ENCODE data around the gene POLR2A. TPM values are rescaled to one million over a fixed set of nuclear protein-coding genes. Genes with fewer than 3 reads are reported as not detected.

The POLR2A gene
- total and polyA plus RNA-seq, 2 donors (not counting 3 experiments of a cell fraction or from before 2014, with no cell fraction given): 45.9 to 145 TPM

GRCh38 chr17:7509937-7510336 lies 25.8 kb downstream of the POLR2A start:
- Histone ChIP-seq H3K27me3 (ENCODE audit: control insufficient read depth in 2 of 2, insufficient read depth in 2 of 2, low read length in 2 of 2) (no peaks in the 10 kb centered on the region), H3K27ac (ENCODE audit: insufficient read depth, low read depth, low read length) (no peak overlapping the region), H3K36me3 (ENCODE audit: control insufficient read depth in 2 of 2, extremely low read depth in 1 of 2, insufficient read depth in 2 of 2, low read length in 2 of 2) (peaks cover 22 to 63% of the 10 kb centered on the region in 2 experiments), H3K79me2 (ENCODE audit: control insufficient read depth, insufficient read depth, low read length) (no peaks in the 10 kb centered on the region), H3K4me1 (ENCODE audit: control insufficient read depth, extremely low read depth, insufficient read depth, low read length) (no peaks in the 10 kb centered on the region), H3K9ac (replicated peaks; ENCODE audit: extremely low read depth, insufficient read depth, low read length) (no peak overlapping the region), H2AFZ (ENCODE audit: low read depth, low read length) (no peak overlapping the region), H3K9me1 (replicated peaks; ENCODE audit: control insufficient read depth, extremely low read depth, insufficient read depth, low read length) (no peaks in the 10 kb centered on the region), H3K4me2 (ENCODE audit: insufficient read depth, low read length) (no peak overlapping the region), H3K4me3 (replicated peaks in 1 of 3; ENCODE audit: insufficient read depth in 1 of 3, low read depth in 1 of 3, low read length in 3 of 3) (no peak overlapping the region), H4K20me1 (replicated peaks; ENCODE audit: control insufficient read depth, extremely low read depth, insufficient read depth, low read length) (no peaks in the 10 kb centered on the region), H3K9me3 (replicated peaks; ENCODE audit: control insufficient read depth, insufficient read depth, low read length) (no peaks in the 10 kb centered on the region)
- intact Hi-C loops (cut with micrococcal nuclease) (no loop called here), dilution Hi-C loops (cut with MboI; ENCODE audit: extremely low pct_ligation_motif_present, low sequenced_read_pairs) (no loop called here)
- ChIA-PET CTCF (interaction anchor here (0.9 to 3.5 kb wide), 3 partner anchors 49 to 79 kb away, joined by 3 to 29 read pairs (median 5); partner anchors contain the start of genes SENP3 and TNFSF13), POLR2A (no interaction called here)
- TF ChIP-seq MAX (IDR thresholded peaks at IDR 0.05; ENCODE audit: insufficient read depth, insufficient read length): no peak
- no peak for FAIRE-seq
- no TSS peak for BruUV-seq (replicated peaks)
- no peak for DNase-seq (ENCODE audit: low read depth, low spot score)

- Histone ChIP-seq H3K79me2 (ENCODE audit: control insufficient read depth, insufficient read depth, low read length) (no peaks in the 10 kb centered on the region), H3K9me1 (replicated peaks; ENCODE audit: control insufficient read depth, extremely low read depth, insufficient read depth, low read length) (no peaks in the 10 kb centered on the region), H3K9me3 (replicated peaks; ENCODE audit: control insufficient read depth, insufficient read depth, low read length) (no peaks in the 10 kb centered on the region), H3K27me3 (ENCODE audit: control insufficient read depth in 2 of 2, insufficient read depth in 2 of 2, low read length in 2 of 2) (no peaks in the 10 kb centered on the region), H3K27ac (ENCODE audit: insufficient read depth, low read depth, low read length) (no peak overlapping the region), H3K4me3 (replicated peaks in 1 of 3; ENCODE audit: insufficient read depth in 1 of 3, low read depth in 1 of 3, low read length in 3 of 3) (no peak overlapping the region), H2AFZ (ENCODE audit: low read depth, low read length) (no peak overlapping the region), H3K4me2 (ENCODE audit: insufficient read depth, low read length) (no peak overlapping the region), H4K20me1 (replicated peaks; ENCODE audit: control insufficient read depth, extremely low read depth, insufficient read depth, low read length) (no peaks in the 10 kb centered on the region), H3K9ac (replicated peaks; ENCODE audit: extremely low read depth, insufficient read depth, low read length) (no peak overlapping the region), H3K4me1 (ENCODE audit: control insufficient read depth, extremely low read depth, insufficient read depth, low read length) (no peaks in the 10 kb centered on the region), H3K36me3 (ENCODE audit: control insufficient read depth in 2 of 2, extremely low read depth in 1 of 2, insufficient read depth in 2 of 2, low read length in 2 of 2) (peaks cover 22 to 63% of the 10 kb centered on the region in 2 experiments)
- CTCF ChIA-PET: interaction anchor here (1.2 to 1.8 kb wide), 2 partner anchors 49 to 74 kb away, joined by 3 to 10 read pairs; no protein-coding TSS in a partner anchor
- DNase-seq (ENCODE audit: low read depth, low spot score) (no peak), FAIRE-seq (no peak)
- no peak for TF ChIP-seq GATA2 (IDR thresholded peaks at IDR 0.05; ENCODE audit: insufficient read depth, insufficient read length, low read depth, low read length)
- no peak for TF ChIP-seq MAX (IDR thresholded peaks at IDR 0.05; ENCODE audit: insufficient read depth, insufficient read length)
- TF ChIP-seq MYC (IDR thresholded peaks at IDR 0.05; ENCODE audit: low read depth, low read length): no peak
- no peak for TF ChIP-seq FOS (IDR thresholded peaks at IDR 0.05; ENCODE audit: borderline replicate concordance, insufficient read depth, low read length)
- TF ChIP-seq JUN (IDR thresholded peaks at IDR 0.05; ENCODE audit: borderline replicate concordance, insufficient read depth, insufficient read length, low read depth): no peak
- TF ChIP-seq POLR2AphosphoS5 (IDR thresholded peaks at IDR 0.05; ENCODE audit: insufficient read depth, low read depth, low read length): no peak
- TF ChIP-seq POLR2A (IDR thresholded peaks at IDR 0.05; ENCODE audit: low read depth, low read length): no peak
- TF ChIP-seq EZH2 (IDR thresholded peaks at IDR 0.05; ENCODE audit: borderline replicate concordance, low read depth, low read length, severe bottlenecking): no peak
- TF ChIP-seq CTCF (IDR thresholded peaks at IDR 0.05; ENCODE audit: extremely low read depth in 1 of 2, insufficient read depth in 1 of 2, low read depth in 1 of 2, low read length in 2 of 2): no peak
- no TSS peak for BruUV-seq (replicated peaks)
- intact Hi-C loops (cut with micrococcal nuclease) (no loop called here), dilution Hi-C loops (cut with MboI; ENCODE audit: extremely low pct_ligation_motif_present, low sequenced_read_pairs) (no loop called here)
- POLR2A ChIA-PET: no interaction called here
Observed at GRCh38 chr17:7511108-7511507, 26.9 kb downstream of the POLR2A start.

Data from endothelial cell of umbilical vein (primary cell).